Suppressor macrophage (primary cell): ENCODE measurements around the gene LYL1.
"Not testable (repeated sequence)": the region's sequence is repeated elsewhere in the genome, so short reads cannot be mapped to it uniquely, and the experiment has no call there.

ENCODE experiments used
- DNase-seq, 4 experiments: peaks; one replicate each; pipeline ENCODE4 v3.0.0-alpha.2; 2020 to 2022
- total RNA-seq, 17 experiments: gene quantifications; one replicate each; lab custom pipeline; 2026; ENCODE audit warnings: mixed read lengths in 6 of 17, inconsistent platforms in 3 of 17; lab: John Stamatoyannopoulos, UW

LYL1 gene
- total RNA-seq: 0.99 to 57.5 (median 22.7) reads per million in 17 experiments

DNA sequence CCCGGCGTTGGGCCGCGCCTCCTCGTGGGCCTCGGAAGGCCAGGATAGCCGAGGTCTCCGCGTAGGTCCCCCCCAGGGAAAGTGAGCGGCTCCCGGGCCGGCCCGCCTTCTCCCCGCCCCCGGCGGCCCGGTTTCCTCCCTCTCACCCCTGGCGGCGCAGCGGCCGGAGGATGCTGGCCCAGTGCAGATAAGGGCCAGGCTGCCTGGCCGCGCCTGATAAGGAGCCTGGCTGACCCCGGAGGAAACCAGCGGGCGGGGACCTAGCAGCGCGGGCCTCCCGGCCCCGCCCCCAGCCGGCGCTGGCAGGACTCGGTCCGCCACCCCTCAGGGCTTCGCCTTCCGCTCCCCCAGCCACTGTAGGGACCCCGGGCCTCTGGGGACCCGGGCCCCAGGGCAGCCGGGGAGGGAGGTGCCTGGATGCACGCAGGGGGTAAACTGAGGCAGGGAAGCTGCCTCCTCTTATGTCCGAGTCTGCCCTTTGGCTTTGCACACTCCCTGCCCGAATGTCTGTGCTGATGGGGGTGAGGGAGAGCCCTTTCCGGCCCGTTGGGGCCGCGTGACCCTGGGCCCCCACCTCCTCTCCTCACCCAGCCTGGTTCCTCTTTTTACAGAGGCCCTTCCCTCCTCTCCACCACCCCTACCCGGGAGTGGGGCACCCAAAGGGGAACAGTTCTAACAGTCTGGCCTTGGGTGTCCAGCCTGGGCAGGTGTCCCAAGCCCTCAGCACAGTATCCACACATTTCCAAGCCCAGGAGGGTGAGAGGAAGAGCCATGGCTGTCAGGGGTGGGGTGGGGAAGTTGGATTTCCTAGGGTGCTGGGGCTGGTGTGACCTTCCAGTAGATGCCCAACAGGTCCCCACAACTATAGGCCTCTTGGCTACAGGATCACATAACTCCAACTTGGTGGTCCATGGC, at the start of gene LYL1:
Gene LYL1 (minus strand): TSS at position 193 of the 915 bp plus-strand sequence. CDS start 1,687 bp downstream, outside the sequence.
- DNase-seq: peak; percentile 89 to 96 (median 95)

DNA sequence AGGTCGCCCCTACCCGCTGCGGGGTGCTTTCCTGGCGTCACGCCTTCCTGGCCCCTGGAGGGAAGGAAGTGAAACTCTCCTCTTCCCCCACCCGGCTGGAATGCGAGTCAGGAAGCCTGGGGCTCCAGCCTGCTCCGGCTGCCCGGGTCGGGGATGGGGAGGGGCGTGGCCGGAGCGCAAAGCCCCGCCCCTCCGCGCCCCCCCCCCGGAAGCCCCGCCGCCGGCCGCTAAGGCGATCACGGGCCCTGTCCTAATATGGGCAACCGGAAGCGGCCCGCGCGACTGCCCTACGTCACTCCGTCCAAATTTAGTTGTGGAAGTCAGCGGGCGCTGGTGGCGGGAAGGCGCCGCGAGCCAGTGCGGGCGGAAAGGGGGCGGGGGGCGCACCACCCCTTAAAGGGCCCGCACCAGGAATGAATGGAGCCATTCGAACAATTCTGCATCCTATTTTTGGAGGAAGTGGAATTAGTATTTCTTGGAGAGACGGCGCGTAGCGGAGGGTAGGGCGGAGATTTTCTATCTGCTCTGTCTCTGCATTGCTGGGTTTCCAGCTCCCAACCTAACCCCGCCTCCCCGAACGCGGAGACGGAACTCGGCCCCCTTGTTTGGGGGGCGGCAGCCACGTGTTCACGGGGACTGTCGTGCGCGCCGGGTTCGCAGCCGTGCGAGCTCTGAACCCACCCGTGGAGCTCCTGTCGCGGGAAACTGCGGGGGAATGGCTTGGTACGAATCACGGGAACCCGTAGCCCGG, 49.1 kb upstream of the LYL1 start:
- peak; percentile 99 for DNase-seq

DNA sequence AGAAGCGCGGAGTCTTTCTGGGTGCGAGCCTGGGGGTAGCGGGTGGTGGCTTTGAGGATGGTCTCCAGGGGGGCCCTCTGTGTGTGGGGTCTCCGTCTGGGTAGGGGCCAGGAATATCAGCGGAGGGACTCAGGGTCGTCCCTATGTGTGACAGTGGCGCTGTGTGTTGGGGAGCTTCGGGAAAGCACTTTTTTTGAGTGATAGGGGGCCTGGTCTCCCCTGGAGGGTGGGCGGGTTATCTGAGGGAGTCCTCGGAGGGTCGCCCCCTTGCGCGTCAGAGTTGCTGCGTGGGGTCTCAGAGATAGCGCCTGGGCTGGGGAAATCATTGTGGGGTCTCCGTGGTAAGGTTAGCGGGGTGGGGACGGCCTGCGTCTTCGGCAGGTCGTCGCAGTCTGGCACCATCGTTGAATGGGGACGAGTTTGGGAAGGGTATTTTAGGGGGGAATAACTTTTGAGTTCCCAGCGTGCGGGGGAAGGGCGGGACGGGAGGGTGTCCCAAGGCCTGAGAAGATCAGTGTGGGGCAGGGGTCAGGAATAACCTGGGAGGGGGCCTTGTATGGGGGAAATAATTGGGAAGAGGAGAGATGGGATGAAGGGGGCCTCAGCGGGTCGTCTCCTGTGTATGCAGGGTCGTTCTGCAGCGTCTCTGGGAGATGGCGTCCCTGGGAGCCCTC, 48.4 kb upstream of the LYL1 start:
- DNase-seq: peak; percentile 15 to 54 (median 42)

DNA sequence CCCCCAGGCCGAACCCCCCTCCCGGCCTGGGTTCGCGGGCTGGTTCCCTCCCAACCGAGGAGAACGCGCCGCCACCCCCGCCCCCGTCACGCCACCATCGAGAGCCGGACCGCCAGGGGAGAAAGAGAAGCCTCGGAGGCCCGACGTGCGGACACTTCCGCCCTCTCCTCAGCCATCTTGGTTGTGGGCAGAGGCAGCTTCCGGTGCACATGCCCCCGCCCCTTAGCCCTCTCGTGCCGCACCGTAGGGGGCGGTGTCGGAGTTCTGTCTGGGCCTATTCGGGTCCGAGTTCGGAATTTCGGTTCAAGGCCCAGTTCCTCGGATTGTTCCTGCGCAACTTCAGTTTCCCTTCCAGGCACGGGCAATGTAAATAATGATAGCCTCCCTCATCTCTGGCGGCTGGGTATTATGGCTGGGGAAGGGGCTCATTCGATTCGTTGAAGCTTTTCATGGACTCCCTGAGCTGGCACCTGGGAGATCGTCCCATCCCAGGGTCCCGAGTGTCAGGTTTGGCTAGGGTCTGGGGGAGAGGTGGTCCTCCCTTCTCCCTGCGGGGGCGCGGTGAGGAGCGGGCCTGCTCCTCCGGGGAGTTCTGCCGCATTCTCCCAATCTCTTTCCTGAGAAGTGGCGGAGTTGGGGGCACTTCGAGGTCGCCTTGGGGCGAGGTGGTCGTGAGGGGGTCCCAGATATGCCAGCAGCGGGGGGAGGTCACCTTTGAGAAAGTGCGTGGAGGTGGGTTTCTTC, 47.7 kb upstream of the LYL1 start, which contains the start of the genes IER2 and STX10:
Gene IER2 (plus strand): TSS at position 225 of the 744 bp plus-strand sequence. CDS start 2,776 bp downstream, outside the sequence.
Gene STX10 (minus strand): TSS at position 189 of the 744 bp plus-strand sequence. CDS start 202 bp downstream, outside the sequence.
- peak; percentile 97 to 98 (median 98) for DNase-seq

DNA sequence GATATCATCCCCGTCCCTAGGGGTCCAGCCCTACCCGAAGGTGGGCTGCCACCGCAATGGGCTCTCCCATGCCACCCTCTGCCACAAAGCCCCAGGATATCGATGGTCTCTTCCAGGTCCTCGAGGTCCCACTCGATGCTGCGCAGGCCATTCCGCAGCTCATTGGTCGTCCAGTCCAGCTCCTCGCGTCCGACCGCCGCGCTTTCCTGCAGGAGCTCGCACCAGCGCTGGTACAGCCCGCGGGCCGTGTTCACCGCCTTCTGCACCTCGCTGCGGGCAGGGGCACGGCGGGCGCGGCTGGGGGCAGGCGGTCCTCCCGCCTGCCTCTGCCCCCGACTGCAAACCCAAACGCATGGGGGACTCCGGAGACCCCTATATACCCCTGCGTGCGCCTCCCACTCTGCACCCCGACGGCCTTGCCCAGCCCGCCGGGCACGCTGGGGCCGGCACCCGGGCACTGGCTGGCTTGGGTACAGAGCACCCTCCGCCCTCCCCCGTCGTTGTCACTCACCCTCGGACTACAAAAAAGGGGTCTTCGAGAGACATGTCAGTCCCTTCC, 47.0 kb upstream of the LYL1 start:
- DNase-seq: peak; percentile 47 to 74 (median 58)

GRCh38 chr19:13149173-13149627, 46.5 kb upstream of the LYL1 start:
- not testable (repeated sequence) for DNase-seq

GRCh38 chr19:13146763-13147563, 44.3 kb upstream of the LYL1 start:
- DNase-seq: peak; percentile 91 to 95 (median 94)

- DNase-seq: no peak
Measured at GRCh38 chr19:13139633-13140311, 37.1 kb upstream of the LYL1 start.

GRCh38 chr19:13138916-13139198, 36.2 kb upstream of the LYL1 start:
- DNase-seq: peak in 1 of 4 experiments; percentile 22

DNA sequence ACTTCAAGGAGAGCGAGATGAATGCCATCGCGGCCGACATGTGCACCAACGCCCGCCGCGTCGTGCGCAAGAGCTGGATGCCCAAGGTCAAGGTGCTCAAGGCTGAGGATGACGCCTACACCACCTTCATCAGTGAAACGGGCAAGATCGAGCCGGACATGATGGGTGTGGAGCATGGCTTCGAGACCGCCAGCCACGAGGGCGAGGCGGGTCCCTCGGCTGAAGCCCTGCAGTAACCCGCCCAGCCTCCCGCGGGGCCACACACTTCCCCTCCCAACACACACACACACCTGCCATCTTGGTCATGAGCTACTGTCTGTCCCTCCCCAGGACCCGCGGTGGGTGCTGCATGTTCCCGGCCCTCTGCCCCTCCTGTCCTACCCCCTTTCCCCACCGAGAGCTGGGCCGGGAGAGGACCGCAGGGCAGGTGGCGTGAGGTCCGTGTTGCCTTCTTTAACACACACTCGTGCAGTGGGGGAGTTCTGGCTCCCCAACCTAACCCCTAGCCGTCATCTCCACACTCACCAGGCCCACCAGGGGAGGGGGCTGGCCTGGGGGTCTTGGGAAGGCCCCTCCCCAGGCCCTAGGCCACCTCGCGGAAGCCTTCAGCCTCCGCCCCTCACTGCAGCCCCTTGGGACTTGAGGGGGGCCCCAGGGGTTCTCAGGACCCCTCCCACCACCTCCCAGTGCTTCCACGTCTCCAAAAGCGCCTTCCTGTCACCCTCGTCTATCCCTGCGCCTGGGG, 35.7 kb upstream of the LYL1 start:
- DNase-seq: no peak

GRCh38 chr19:13137290-13137794, 34.7 kb upstream of the LYL1 start:
- DNase-seq: no peak

- DNase-seq: no peak
Measured at GRCh38 chr19:13135068-13136062, 32.7 kb upstream of the LYL1 start.

DNA sequence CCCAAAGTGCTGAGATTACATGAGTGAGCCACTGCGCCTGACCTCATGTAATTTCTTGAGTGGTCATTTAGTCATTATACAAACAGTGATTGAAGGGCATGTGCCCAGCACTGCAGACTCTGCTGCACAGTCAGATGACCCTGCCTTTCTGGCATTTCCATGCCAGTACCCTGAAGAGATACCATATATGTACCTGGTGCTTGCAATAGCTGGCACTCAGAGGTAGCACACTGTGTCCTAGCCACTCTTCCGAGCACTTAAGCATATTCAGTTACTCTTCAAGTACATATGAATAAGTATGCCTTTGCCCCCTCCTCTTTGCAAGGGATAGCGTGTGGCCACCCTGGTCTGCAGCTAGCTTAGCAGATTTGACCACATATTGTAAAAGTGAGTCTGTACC, 32.0 kb upstream of the LYL1 start:
- DNase-seq: no peak

- DNase-seq: no peak
Measured at GRCh38 chr19:13133241-13133870, 30.7 kb upstream of the LYL1 start.

GRCh38 chr19:13132471-13133180, 30.0 kb upstream of the LYL1 start:
- no peak for DNase-seq

- no peak for DNase-seq
Measured at GRCh38 chr19:13130886-13131490, 28.3 kb upstream of the LYL1 start.
